ENCODE measurements around the gene AHDC1.

The AHDC1 gene

GRCh38 chr1:27517907-27518718 is 85.8 kb downstream of the AHDC1 start:
- Histone ChIP-seq H4K20me1 (ENCODE audit: insufficient read depth, low read length) (no peaks in the 10 kb centered on the region), H3K9me3 (ENCODE audit: insufficient read depth, low read length, severe bottlenecking) (no peaks in the 10 kb centered on the region), H3K4me1 (ENCODE audit: insufficient read depth, low read length) (no peaks in the 10 kb centered on the region), H3K9ac (ENCODE audit: low read depth, low read length) (no peak overlapping the region), H3K27me3 (ENCODE audit: insufficient read depth, low read length, poor library complexity) (no peaks in the 10 kb centered on the region), H3K4me3 (ENCODE audit: low read depth in 1 of 2, low read length in 2 of 2) (no peak overlapping the region), H3K4me2 (ENCODE audit: insufficient read depth, low read length) (no peak overlapping the region), H3K36me3 (ENCODE audit: insufficient read depth, low read length) (no peaks in the 10 kb centered on the region), H2AFZ (ENCODE audit: low read depth, low read length) (no peak overlapping the region), H3K79me2 (ENCODE audit: insufficient read depth, low read length) (no peaks in the 10 kb centered on the region), H3K27ac (ENCODE audit: low read length) (no peak overlapping the region)
- DNase-seq, result no peak
- no peak for ATAC-seq (ENCODE audit: insufficient read depth, low read depth)
- TF ChIP-seq EZH2 (IDR thresholded peaks at IDR 0.05; ENCODE audit: borderline replicate concordance, low read depth, low read length, severe bottlenecking) (no peak), CTCF (IDR thresholded peaks at IDR 0.05; ENCODE audit: borderline replicate concordance, extremely low read depth, low read length, poor library complexity, severe bottlenecking) (no peak)

GRCh38 chr1:27517301-27517700 is 86.6 kb downstream of the AHDC1 start:
- Histone ChIP-seq H3K9ac (ENCODE audit: low read depth, low read length) (no peak overlapping the region), H4K20me1 (ENCODE audit: insufficient read depth, low read length) (no peaks in the 10 kb centered on the region), H3K4me1 (ENCODE audit: insufficient read depth, low read length) (no peaks in the 10 kb centered on the region), H3K27ac (ENCODE audit: low read length) (no peak overlapping the region), H2AFZ (ENCODE audit: low read depth, low read length) (no peak overlapping the region), H3K36me3 (ENCODE audit: insufficient read depth, low read length) (no peaks in the 10 kb centered on the region), H3K9me3 (ENCODE audit: insufficient read depth, low read length, severe bottlenecking) (no peaks in the 10 kb centered on the region), H3K4me3 (ENCODE audit: low read depth in 1 of 2, low read length in 2 of 2) (no peak overlapping the region), H3K79me2 (ENCODE audit: insufficient read depth, low read length) (no peaks in the 10 kb centered on the region), H3K4me2 (ENCODE audit: insufficient read depth, low read length) (no peak overlapping the region), H3K27me3 (ENCODE audit: insufficient read depth, low read length, poor library complexity) (no peaks in the 10 kb centered on the region)
- TF ChIP-seq CTCF (IDR thresholded peaks at IDR 0.05; ENCODE audit: borderline replicate concordance, extremely low read depth, low read length, poor library complexity, severe bottlenecking) (no peak), EZH2 (IDR thresholded peaks at IDR 0.05; ENCODE audit: borderline replicate concordance, low read depth, low read length, severe bottlenecking) (no peak)
- no peak for DNase-seq
- no peak for ATAC-seq (ENCODE audit: insufficient read depth, low read depth)

GRCh38 chr1:27515626-27516025 is 88.3 kb downstream of the AHDC1 start:
- Histone ChIP-seq H4K20me1 (ENCODE audit: insufficient read depth, low read length) (no peaks in the 10 kb centered on the region), H3K27ac (ENCODE audit: low read length) (no peak overlapping the region), H3K4me3 (ENCODE audit: low read depth in 1 of 2, low read length in 2 of 2) (no peak overlapping the region), H3K4me2 (ENCODE audit: insufficient read depth, low read length) (no peak overlapping the region), H3K9ac (ENCODE audit: low read depth, low read length) (no peak overlapping the region), H3K79me2 (ENCODE audit: insufficient read depth, low read length) (no peaks in the 10 kb centered on the region), H3K9me3 (ENCODE audit: insufficient read depth, low read length, severe bottlenecking) (no peaks in the 10 kb centered on the region), H2AFZ (ENCODE audit: low read depth, low read length) (no peak overlapping the region; the same call in 1 of the 2 replicates), H3K27me3 (ENCODE audit: insufficient read depth, low read length, poor library complexity) (no peaks in the 10 kb centered on the region), H3K36me3 (ENCODE audit: insufficient read depth, low read length) (no peaks in the 10 kb centered on the region), H3K4me1 (ENCODE audit: insufficient read depth, low read length) (no peaks in the 10 kb centered on the region)
- DNase-seq (no peak), ATAC-seq (ENCODE audit: insufficient read depth, low read depth) (no peak)
- no peak for TF ChIP-seq CTCF (IDR thresholded peaks at IDR 0.05; ENCODE audit: borderline replicate concordance, extremely low read depth, low read length, poor library complexity, severe bottlenecking)
- no peak for TF ChIP-seq EZH2 (IDR thresholded peaks at IDR 0.05; ENCODE audit: borderline replicate concordance, low read depth, low read length, severe bottlenecking)
